Fibroblast of peridontal ligament (primary cell): ENCODE results near the gene ZNFX1.
"Not testable (repeated sequence)": the region's sequence is repeated elsewhere in the genome, so short reads cannot be mapped to it uniquely, and the experiment has no call there.

Experiments
- DNase-seq: peaks from one replicate; pipeline ENCODE4 v3.0.0-alpha.2; 2010; ENCODE audit errors: extremely low read depth

ZNFX1 gene

DNA sequence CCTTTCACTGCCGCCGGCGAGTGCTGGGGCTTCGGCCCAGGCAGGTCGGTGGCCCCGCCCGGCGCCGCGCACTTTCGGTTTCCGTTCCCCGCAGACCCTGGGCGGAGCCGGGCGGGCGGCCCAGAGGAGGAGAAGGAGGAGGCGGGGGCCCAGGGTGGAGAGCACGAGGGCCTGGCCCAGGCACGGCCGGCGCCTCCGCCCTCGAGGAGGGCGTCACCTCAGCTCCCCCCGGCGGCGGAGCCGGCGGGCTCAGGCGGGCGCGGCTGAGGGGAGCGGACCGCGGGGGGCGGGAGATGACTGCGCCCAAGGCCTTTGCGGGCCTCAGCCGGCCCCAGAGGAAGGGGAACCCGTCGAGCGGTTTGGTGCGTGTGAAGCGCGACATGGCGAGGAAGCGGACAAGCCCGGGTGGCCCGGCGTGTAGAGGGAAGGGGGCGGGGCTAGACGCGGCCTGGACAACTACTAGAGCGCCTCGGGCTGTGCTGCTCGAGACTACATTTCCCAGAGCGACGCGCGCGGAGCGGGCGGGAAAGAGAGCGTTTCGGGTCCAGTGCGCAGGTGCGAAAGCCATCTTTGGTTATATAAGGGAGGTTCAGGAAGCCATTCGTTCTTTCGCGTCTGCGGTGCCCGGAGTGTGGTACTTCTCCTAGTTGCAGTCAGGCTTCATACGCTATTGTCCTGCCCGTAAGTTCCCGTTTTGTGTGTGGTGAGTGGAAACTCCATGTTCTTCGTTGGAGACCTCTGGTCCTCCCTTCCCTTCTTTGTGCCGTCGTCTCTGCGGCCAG, at the start of gene ZNFX1:
Gene ZNFX1 (minus strand): TSS at position 22 of the 782 bp plus-strand sequence. CDS start 2,218 bp downstream, outside the sequence.
- DNase-seq, result peak; percentile 97

- peak; percentile 71 for DNase-seq
These were observed 48.2 kb upstream of the ZNFX1 start for GRCh38 chr20:49326026-49326425.

- no peak for DNase-seq
These were observed 46.4 kb upstream of the ZNFX1 start for GRCh38 chr20:49324306-49324705.

- DNase-seq, result peak; percentile 87
These were observed 45.9 kb upstream of the ZNFX1 start for GRCh38 chr20:49323622-49324238.

DNA sequence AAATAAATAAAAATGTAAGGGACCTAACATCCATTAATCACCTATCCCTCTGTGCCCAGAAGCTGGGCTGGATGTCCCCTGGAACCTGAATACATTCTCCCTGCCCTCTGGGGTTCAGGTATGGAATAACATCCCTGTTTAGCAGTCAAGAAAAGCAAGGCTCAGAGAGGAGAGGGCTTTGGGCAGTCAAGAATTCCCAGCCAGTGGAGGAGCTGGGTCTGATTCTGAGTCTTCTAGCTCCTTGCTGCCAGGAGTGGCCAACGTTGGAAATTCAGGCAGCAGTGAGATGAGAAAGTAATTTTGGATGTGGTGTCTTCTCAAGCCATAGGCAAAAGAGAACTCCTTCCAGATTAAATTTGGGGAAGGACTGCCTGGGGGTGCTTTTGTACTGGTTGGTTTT, 42.6 kb upstream of the ZNFX1 start:
- peak; percentile 63 for DNase-seq

DNA sequence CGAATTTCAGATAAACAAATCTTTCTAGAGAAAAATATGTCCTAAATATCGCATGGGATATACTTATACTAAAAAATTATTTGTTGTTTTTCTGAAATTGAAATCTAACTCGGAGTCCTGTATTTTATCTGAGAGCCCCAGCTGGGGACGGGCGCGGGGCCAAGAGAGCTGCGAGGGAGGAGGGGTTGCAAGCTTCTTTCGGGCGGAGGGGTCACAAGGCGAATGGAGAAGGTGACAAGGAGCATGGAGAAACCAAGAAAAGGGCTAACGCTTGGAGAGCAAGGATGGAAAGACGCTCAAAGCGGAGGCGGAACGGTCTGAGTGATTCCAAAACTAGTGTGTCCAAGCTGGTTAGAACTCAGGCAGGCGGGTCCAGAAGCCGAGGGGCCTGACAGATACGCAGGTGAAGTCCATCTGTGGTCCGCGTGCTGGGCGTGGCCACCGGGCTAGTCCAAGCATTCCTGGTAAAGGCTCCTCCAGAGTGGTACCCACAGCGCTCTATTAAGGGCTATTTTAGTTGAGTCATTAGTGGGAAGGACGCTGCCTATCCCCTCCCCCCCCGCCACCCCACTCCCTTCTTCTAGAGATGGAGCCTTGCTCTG, 41.5 kb upstream of the ZNFX1 start:
- no peak for DNase-seq

- DNase-seq, result no peak
These were observed 40.8 kb upstream of the ZNFX1 start for GRCh38 chr20:49318430-49319207.

DNA sequence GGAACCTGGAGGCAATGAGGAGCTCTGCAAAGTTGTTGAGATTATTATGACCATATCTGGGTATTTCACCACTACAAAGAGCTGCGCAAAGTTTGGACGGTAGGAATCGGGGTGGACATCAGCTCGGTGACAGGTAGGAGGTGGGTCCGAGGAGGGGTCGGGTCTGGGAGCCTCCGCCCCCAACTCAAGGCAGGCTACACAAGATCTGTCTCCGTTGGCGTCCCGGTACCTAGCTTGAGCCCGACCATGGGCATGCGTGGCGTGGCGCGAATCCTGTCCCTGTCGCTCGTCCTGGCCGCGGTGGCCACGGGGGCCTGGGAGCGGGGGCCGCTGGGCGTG, 40.2 kb upstream of the ZNFX1 start:
- no peak for DNase-seq

DNA sequence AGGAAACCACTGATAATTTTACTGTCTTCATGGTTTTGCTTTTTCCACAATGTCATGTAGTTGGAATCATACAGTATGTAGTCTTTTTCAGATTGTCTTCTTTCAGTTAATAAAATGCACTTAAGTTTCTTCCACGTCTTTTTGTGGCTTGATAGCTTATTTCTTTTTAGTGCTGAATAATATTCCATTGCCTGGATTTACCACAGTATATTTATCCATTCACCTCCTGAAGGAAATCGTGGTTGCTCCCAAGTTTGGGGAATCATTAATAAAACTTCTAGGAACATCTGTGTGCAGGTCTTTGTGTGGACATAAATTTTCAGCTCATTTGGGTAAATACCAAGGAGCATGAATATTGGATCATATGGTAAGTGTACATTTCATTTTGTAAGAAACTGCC, 38.8 kb upstream of the ZNFX1 start:
- DNase-seq, result no peak

DNA sequence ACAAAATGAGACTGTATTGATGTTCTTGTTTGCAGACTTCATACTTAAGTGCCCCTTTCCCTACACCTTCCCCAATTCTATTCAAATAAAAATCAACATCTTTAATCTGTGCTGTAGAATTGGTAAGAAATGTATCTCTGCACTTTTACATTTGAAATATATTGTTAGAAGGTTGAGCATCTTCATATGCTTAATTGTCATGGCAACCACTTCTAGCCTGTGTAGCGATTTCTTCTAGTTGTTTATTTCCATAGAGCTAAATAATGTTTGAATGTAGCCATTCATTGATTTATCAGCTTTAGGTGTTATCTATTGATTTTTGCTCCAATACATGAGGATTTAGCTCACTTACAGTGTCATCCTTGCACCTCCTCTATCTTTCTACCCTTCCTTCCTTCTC, 37.7 kb upstream of the ZNFX1 start:
- DNase-seq, result no peak

GRCh38 chr20:49314052-49314451, 36.2 kb upstream of the ZNFX1 start:
- DNase-seq, result not testable (repeated sequence)

GRCh38 chr20:49313283-49313682, 35.4 kb upstream of the ZNFX1 start:
- DNase-seq, result no peak

DNA sequence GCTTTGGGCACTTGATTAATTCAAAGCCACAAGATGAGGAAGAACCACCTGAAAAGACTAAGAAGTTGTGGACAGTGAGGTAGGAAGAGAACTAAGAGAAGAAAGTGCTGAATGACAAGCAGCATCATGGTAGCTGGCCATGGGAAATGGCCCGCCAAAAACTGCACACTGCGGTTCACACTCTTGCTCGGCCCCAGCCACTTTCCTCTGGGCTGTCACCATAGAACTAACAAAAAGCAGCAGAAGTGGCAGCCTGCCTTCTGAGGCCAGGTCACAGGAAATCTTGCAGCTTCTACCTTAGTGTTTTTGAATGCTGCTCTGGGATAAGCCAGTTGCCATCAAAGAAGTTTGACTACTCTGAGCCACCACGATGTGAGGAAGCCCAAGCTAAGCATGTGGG, 34.8 kb upstream of the ZNFX1 start:
- DNase-seq, result no peak

DNA sequence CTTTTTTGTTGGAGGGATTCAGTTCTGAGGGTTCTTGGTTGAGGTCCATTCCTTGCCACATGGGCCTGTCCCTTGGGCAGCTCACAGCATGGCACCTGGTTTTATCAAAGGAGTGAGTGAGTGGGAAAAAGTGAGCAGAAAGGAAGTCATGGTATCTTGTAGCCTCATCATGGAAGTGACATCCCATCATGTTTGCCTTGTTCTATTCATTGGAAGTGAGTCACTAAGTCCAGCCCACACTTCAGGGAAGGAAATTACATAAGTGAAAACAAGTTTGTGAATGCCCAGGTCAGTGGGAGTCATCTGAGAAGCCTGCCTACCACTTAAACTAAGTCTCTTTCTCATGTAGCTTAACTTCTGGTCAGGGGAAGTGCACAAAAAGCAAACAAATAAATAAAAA, 32.8 kb upstream of the ZNFX1 start:
- no peak for DNase-seq

DNA sequence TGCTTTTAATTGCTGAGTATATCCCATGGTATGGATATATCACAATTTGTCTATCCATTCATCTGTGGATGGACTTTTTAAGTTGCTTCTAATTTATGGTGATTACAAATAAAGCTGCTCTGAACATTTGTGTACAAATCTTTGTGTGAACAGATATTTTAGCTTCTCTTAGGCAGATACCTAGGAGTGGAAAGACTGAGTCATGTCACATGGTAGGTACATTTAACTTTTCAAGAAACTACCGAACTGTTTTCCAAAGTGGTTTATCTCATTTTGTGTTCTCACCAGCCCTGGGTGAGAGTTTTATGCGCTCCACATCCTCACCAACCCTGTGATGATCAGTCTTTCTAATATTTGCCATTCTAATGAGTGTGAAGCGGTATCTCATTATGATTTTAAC, 31.0 kb upstream of the ZNFX1 start:
- DNase-seq, result no peak

DNA sequence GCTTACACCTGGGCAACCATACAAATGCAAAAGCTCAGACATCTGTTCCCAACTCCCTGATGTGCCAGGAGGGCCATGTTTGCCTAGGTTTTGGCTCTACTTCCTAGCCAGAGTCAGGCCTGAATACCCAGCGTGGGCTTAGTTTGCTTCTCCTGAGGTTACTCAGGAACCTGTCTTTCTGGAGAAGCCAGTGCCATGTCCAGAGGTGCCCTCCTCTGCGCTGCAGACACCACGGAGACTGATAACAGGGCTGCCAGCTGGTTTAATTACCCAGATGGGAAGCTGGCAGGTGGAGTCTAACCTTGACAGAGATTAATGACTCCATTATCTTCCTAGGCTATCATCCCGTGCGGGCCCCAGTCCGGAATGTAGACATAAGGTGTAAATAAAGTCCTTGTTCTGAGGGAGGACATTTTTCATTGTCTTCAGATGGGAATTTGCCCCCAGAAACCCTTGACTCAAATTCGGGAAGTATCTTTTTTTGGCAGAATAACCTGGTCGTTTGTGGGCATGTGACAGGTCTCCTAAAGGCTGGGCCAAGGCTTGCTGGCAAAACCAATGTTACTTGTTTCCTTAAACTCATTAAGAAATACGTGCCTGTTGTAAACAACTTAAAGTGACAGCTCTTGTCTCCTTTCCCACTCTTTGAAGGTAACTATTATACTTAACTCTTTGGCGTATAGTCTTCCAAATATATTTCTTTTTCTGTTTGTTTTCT, 29.2 kb upstream of the ZNFX1 start:
- DNase-seq, result no peak

- peak; percentile 87 for DNase-seq
These were observed 25.3 kb upstream of the ZNFX1 start for GRCh38 chr20:49303065-49303552.

GRCh38 chr20:49297605-49298530, 20.0 kb upstream of the ZNFX1 start:
- no peak for DNase-seq

GRCh38 chr20:49294002-49294654, 16.3 kb upstream of the ZNFX1 start:
- DNase-seq, result not testable (repeated sequence)

GRCh38 chr20:49293122-49293521, 15.3 kb upstream of the ZNFX1 start:
- no peak for DNase-seq
